Mesenchymal stem cell (in vitro differentiated cells and primary cell): ENCODE data around the gene RAB36.

Source experiments
- DNase-seq: peaks from one replicate; pipeline ENCODE4 v3.0.0-alpha.2; 2013
- H2AFZ ChIP-seq: one replicate; pipeline ENCODE4 v1.6.1; 2013; ENCODE audit warnings: low read depth, mild to moderate bottlenecking, control low read depth, inconsistent platforms, low read length, moderate library complexity
- H2AK5ac ChIP-seq: 2 replicates; pipeline ENCODE4 v1.6.1; 2013; ENCODE audit warnings: low read length, moderate library complexity, mild to moderate bottlenecking, inconsistent platforms; ENCODE audit not compliant: severe bottlenecking
- H2BK120ac ChIP-seq: one replicate; pipeline ENCODE4 v1.6.1; 2013; ENCODE audit warnings: low read depth, mild to moderate bottlenecking, inconsistent platforms, low read length, moderate library complexity
- H2BK12ac ChIP-seq, 2 experiments: one replicate each; pipeline ENCODE4 v1.6.1; 2013; ENCODE audit warnings: inconsistent platforms in 2 of 2, low read length in 2 of 2, mild to moderate bottlenecking in 2 of 2, moderate library complexity in 2 of 2, control low read depth in 1 of 2
- H2BK15ac ChIP-seq: one replicate; pipeline ENCODE4 v1.6.1; 2013; ENCODE audit warnings: mild to moderate bottlenecking, low read depth, inconsistent platforms; ENCODE audit not compliant: poor library complexity, severe bottlenecking
- H2BK5ac ChIP-seq: 2 replicates; pipeline ENCODE4 v1.6.1; 2013; ENCODE audit warnings: low read depth, mild to moderate bottlenecking, low read length, control low read depth, inconsistent platforms; ENCODE audit not compliant: poor library complexity, severe bottlenecking
- H3K14ac ChIP-seq, 2 experiments: one replicate each; pipeline ENCODE4 v1.6.1; 2013; ENCODE audit warnings: inconsistent platforms in 2 of 2, low read length in 2 of 2, control low read depth in 1 of 2, mild to moderate bottlenecking in 1 of 2, moderate library complexity in 1 of 2
- H3K18ac ChIP-seq, 2 experiments: one replicate each; pipeline ENCODE4 v1.6.1; 2013; ENCODE audit warnings: inconsistent platforms in 2 of 2, low read length in 2 of 2, control low read depth in 1 of 2, low read depth in 1 of 2, mild to moderate bottlenecking in 1 of 2
- H3K23ac ChIP-seq, 2 experiments: one replicate each; pipeline ENCODE4 v1.6.1; 2013; ENCODE audit warnings: inconsistent platforms in 2 of 2, low read length in 2 of 2, mild to moderate bottlenecking in 2 of 2, moderate library complexity in 2 of 2, control low read depth in 1 of 2
- H3K27ac ChIP-seq: 2 replicates; pipeline ENCODE4 v1.5.1; 2013; ENCODE audit warnings: mild to moderate bottlenecking, moderate library complexity, low read length, control low read depth, inconsistent platforms; ENCODE audit not compliant: poor library complexity, severe bottlenecking
- H3K27me3 ChIP-seq, 2 experiments: 2 replicates each; pipeline versions ENCODE4 v1.6.1 to v1.7.0; 2013; ENCODE audit warnings: low read length in 2 of 2, mild to moderate bottlenecking in 2 of 2, moderate library complexity in 2 of 2, control low read depth in 1 of 2, inconsistent platforms in 1 of 2; ENCODE audit not compliant: control insufficient read depth in 1 of 2, insufficient read depth in 1 of 2
- H3K36me3 ChIP-seq, 2 experiments: 2 replicates each; pipeline versions ENCODE4 v1.6.1 to v1.7.0; 2013; ENCODE audit warnings: low read length in 2 of 2, control low read depth in 1 of 2, inconsistent platforms in 1 of 2, low read depth in 1 of 2, mild to moderate bottlenecking in 1 of 2; ENCODE audit not compliant: insufficient read depth in 2 of 2, control insufficient read depth in 1 of 2
- H3K4ac ChIP-seq, 2 experiments: one replicate each; pipeline ENCODE4 v1.6.1; 2013; ENCODE audit warnings: inconsistent platforms in 2 of 2, low read length in 2 of 2, mild to moderate bottlenecking in 2 of 2, moderate library complexity in 2 of 2, control low read depth in 1 of 2, low read depth in 1 of 2
- H3K4me1 ChIP-seq: 2 replicates; pipeline ENCODE4 v1.6.1; 2013; ENCODE audit warnings: low read depth, low read length, control low read depth; ENCODE audit not compliant: control insufficient read depth, insufficient read depth
- H3K4me2 ChIP-seq: 2 replicates; pipeline ENCODE4 v1.6.1; 2013; ENCODE audit warnings: low read length, mild to moderate bottlenecking, inconsistent platforms; ENCODE audit not compliant: poor library complexity, severe bottlenecking
- H3K4me3 ChIP-seq, 2 experiments: 2 replicates each; pipeline versions ENCODE4 v1.5.1 to v1.7.0; 2013; ENCODE audit warnings: low read length in 2 of 2, mild to moderate bottlenecking in 2 of 2, control low read depth in 1 of 2, low read depth in 1 of 2; ENCODE audit not compliant: insufficient read depth in 1 of 2
- H3K79me1 ChIP-seq: replicated peaks from 2 replicates; pipeline ENCODE4 v1.6.1; 2013; ENCODE audit warnings: mild to moderate bottlenecking, control low read depth, low read length, inconsistent platforms; ENCODE audit not compliant: poor library complexity, severe bottlenecking
- H3K9ac ChIP-seq: 2 replicates; pipeline ENCODE4 v1.7.0; 2013; ENCODE audit warnings: mild to moderate bottlenecking, low read length, moderate library complexity
- H3K9me3 ChIP-seq: 2 replicates; pipeline ENCODE4 v1.7.0; 2013; ENCODE audit warnings: mild to moderate bottlenecking, low read length; ENCODE audit not compliant: control insufficient read depth
- H4K8ac ChIP-seq: one replicate; pipeline ENCODE4 v1.6.1; 2013; ENCODE audit warnings: inconsistent platforms, mild to moderate bottlenecking, low read length, moderate library complexity
- H4K91ac ChIP-seq: one replicate; pipeline ENCODE4 v1.6.1; 2013; ENCODE audit warnings: mild to moderate bottlenecking, low read length, inconsistent platforms
- WGBS: methylation state at CpG from one replicate; pipeline ENCODE4 v1.1.7; 2013; ENCODE audit warnings: mixed read lengths; 5-methylcytosine and 5-hydroxymethylcytosine counted together

Gene RAB36

GRCh38 chr22:23154461-23154860, 9.2 kb downstream of the RAB36 start:
- Histone ChIP-seq H3K9ac (no peak overlapping the region), H4K8ac (no peak overlapping the region), H3K4me1 (peaks cover 14% of the 10 kb centered on the region), H2AK5ac (no peak overlapping the region), H4K91ac (no peak overlapping the region), H3K18ac (no peak overlapping the region), H3K4me3 (no peak overlapping the region), H2BK12ac (no peak overlapping the region), H2BK120ac (no peak overlapping the region), H3K79me1 (no peaks in the 10 kb centered on the region), H3K14ac (no peak overlapping the region), H3K27me3 (no peaks in the 10 kb centered on the region), H2BK15ac (no peak overlapping the region), H2BK5ac (no peak overlapping the region), H3K36me3 (peaks cover 26 to 30% of the 10 kb centered on the region in 2 experiments), H3K9me3 (no peaks in the 10 kb centered on the region), H3K27ac (no peak overlapping the region), H3K23ac (no peak overlapping the region), H3K4me2 (no peak overlapping the region), H2AFZ (no peak overlapping the region), H3K4ac (no peak overlapping the region)
- no peak for DNase-seq
- 93% methylated on average over 4 of the region's 5 CpGs for WGBS

- no peak overlapping the region for H3K23ac ChIP-seq
- H3K36me3 ChIP-seq, result peaks cover 20 to 24% of the 10 kb centered on the region in 2 experiments
- DNase-seq, result no peak
- H2BK5ac ChIP-seq, result no peak overlapping the region
- H3K18ac ChIP-seq, result no peak overlapping the region
- no peak overlapping the region for H2BK12ac ChIP-seq
- H3K27me3 ChIP-seq, result no peaks in the 10 kb centered on the region
- H4K8ac ChIP-seq, result no peak overlapping the region
- no peaks in the 10 kb centered on the region for H3K79me1 ChIP-seq
- no peak overlapping the region for H4K91ac ChIP-seq
- H2AFZ ChIP-seq, result no peak overlapping the region
- H3K14ac ChIP-seq, result no peak overlapping the region
- H3K9ac ChIP-seq, result no peak overlapping the region
- no peak overlapping the region for H3K4me2 ChIP-seq
- H3K9me3 ChIP-seq, result no peaks in the 10 kb centered on the region
- 90% methylated on average over 3 of the region's 3 CpGs for WGBS
- H3K27ac ChIP-seq, result no peak overlapping the region
- H3K4me3 ChIP-seq, result no peak overlapping the region
- peaks cover 10% of the 10 kb centered on the region for H3K4me1 ChIP-seq
- H3K4ac ChIP-seq, result no peak overlapping the region
- H2BK15ac ChIP-seq, result no peak overlapping the region
- no peak overlapping the region for H2AK5ac ChIP-seq
- no peak overlapping the region for H2BK120ac ChIP-seq
These were observed 9.9 kb downstream of the RAB36 start for GRCh38 chr22:23155143-23155542.

- WGBS, result 89% methylated on average over 9 of the region's 9 CpGs
These were observed 10.6 kb downstream of the RAB36 start for GRCh38 chr22:23155831-23156230.

GRCh38 chr22:23156286-23156685, 11.0 kb downstream of the RAB36 start:
- H3K9me3 ChIP-seq, result no peaks in the 10 kb centered on the region

More at GRCh38 chr22:23155831-23156230, 10.6 kb downstream of the RAB36 start:
- H2AFZ ChIP-seq, result no peak overlapping the region
- no peak overlapping the region for H3K4ac ChIP-seq
- H3K79me1 ChIP-seq, result no peaks in the 10 kb centered on the region
- no peak overlapping the region for H2BK5ac ChIP-seq
- H4K91ac ChIP-seq, result no peak overlapping the region
- no peak overlapping the region for H4K8ac ChIP-seq
- H3K9ac ChIP-seq, result no peak overlapping the region
- H3K4me1 ChIP-seq, result peaks cover 10% of the 10 kb centered on the region
- no peaks in the 10 kb centered on the region for H3K9me3 ChIP-seq
- H3K18ac ChIP-seq, result no peak overlapping the region
- H2AK5ac ChIP-seq, result no peak overlapping the region
- no peaks in the 10 kb centered on the region for H3K27me3 ChIP-seq
- H3K27ac ChIP-seq, result no peak overlapping the region
- H3K14ac ChIP-seq, result no peak overlapping the region
- H3K36me3 ChIP-seq, result peaks cover 16 to 26% of the 10 kb centered on the region in 2 experiments
- H3K4me3 ChIP-seq, result no peak overlapping the region
- no peak overlapping the region for H2BK120ac ChIP-seq
- no peak overlapping the region for H3K4me2 ChIP-seq
- no peak overlapping the region for H2BK12ac ChIP-seq
- DNase-seq, result no peak
- no peak overlapping the region for H3K23ac ChIP-seq
- H2BK15ac ChIP-seq, result no peak overlapping the region

More at GRCh38 chr22:23156286-23156685, 11.0 kb downstream of the RAB36 start:
- H3K36me3 ChIP-seq, result peaks cover 12 to 24% of the 10 kb centered on the region in 2 experiments
- H3K4me3 ChIP-seq, result no peak overlapping the region
- no peak overlapping the region for H2AFZ ChIP-seq
- H3K79me1 ChIP-seq, result no peaks in the 10 kb centered on the region
- H3K23ac ChIP-seq, result no peak overlapping the region
- no peak overlapping the region for H3K18ac ChIP-seq
- no peak overlapping the region for H2BK120ac ChIP-seq
- no peak overlapping the region for H3K4ac ChIP-seq
- H4K91ac ChIP-seq, result no peak overlapping the region
- WGBS, result 55% methylated on average over 7 of the region's 8 CpGs
- H2AK5ac ChIP-seq, result no peak overlapping the region
- no peak overlapping the region for H3K9ac ChIP-seq
- no peak for DNase-seq
- H4K8ac ChIP-seq, result no peak overlapping the region
- H3K14ac ChIP-seq, result no peak overlapping the region
- H2BK12ac ChIP-seq, result no peak overlapping the region
- no peak overlapping the region for H3K27ac ChIP-seq
- H3K4me1 ChIP-seq, result peaks cover 10% of the 10 kb centered on the region
- H3K4me2 ChIP-seq, result no peak overlapping the region
- no peak overlapping the region for H2BK5ac ChIP-seq
- no peak overlapping the region for H2BK15ac ChIP-seq
- H3K27me3 ChIP-seq, result no peaks in the 10 kb centered on the region
